HG03175 (cell line): Measurements from ENCODE around the gene ZSWIM6.

ENCODE experiments used
- ATAC-seq: cut with Tn5 transposase; IDR thresholded peaks from one replicate; pipeline ENCODE4 v1.9.1; 2021; ENCODE audit warnings: mild to moderate bottlenecking, moderate library complexity; ENCODE audit not compliant: unreplicated experiment

Gene ZSWIM6

GRCh38 chr5:61438298-61438970 lies 106.4 kb downstream of the ZSWIM6 start:
- ATAC-seq = no peak

GRCh38 chr5:61440086-61440485 lies 108.0 kb downstream of the ZSWIM6 start:
- ATAC-seq = no peak

- ATAC-seq = no peak
These were observed 108.5 kb downstream of the ZSWIM6 start for GRCh38 chr5:61440596-61440995.

- no peak for ATAC-seq
These were observed 109.7 kb downstream of the ZSWIM6 start for GRCh38 chr5:61441742-61442141.

- ATAC-seq = no peak
These were observed 115.9 kb downstream of the ZSWIM6 start for GRCh38 chr5:61447780-61448495.

- no peak for ATAC-seq
These were observed 117.9 kb downstream of the ZSWIM6 start for GRCh38 chr5:61449804-61450492.

GRCh38 chr5:61450493-61451279 lies 118.6 kb downstream of the ZSWIM6 start:
- no peak for ATAC-seq

GRCh38 chr5:61455179-61456006 lies 123.3 kb downstream of the ZSWIM6 start:
- ATAC-seq = no peak

- ATAC-seq = no peak
These were observed 128.4 kb downstream of the ZSWIM6 start for GRCh38 chr5:61460471-61460870.

GRCh38 chr5:61461417-61461816 lies 129.4 kb downstream of the ZSWIM6 start:
- no peak for ATAC-seq

GRCh38 chr5:61461926-61462325 lies 129.9 kb downstream of the ZSWIM6 start:
- ATAC-seq = no peak

GRCh38 chr5:61463596-61463995 lies 131.5 kb downstream of the ZSWIM6 start:
- ATAC-seq = no peak

GRCh38 chr5:61464512-61464911 lies 132.5 kb downstream of the ZSWIM6 start:
- no peak for ATAC-seq

GRCh38 chr5:61465066-61465465 lies 133.0 kb downstream of the ZSWIM6 start:
- ATAC-seq = no peak

- ATAC-seq = no peak
These were observed 133.4 kb downstream of the ZSWIM6 start for GRCh38 chr5:61465496-61465895.

- ATAC-seq = no peak
These were observed 134.0 kb downstream of the ZSWIM6 start for GRCh38 chr5:61466017-61466416.

GRCh38 chr5:61467766-61468482 lies 135.9 kb downstream of the ZSWIM6 start:
- no peak for ATAC-seq

- ATAC-seq = no peak
These were observed 136.4 kb downstream of the ZSWIM6 start for GRCh38 chr5:61468483-61468865.

- ATAC-seq = no peak
These were observed 139.3 kb downstream of the ZSWIM6 start for GRCh38 chr5:61471352-61471751.
